GM19351 (cell line): ENCODE measurements around the gene KAZN.
"Not testable (repeated sequence)": the region's sequence is repeated elsewhere in the genome, so short reads cannot be mapped to it uniquely, and the experiment has no call there.

Source experiments
- ATAC-seq: cut with Tn5 transposase; IDR thresholded peaks from one replicate; pipeline ENCODE4 v1.9.1; 2021; ENCODE audit warnings: mild to moderate bottlenecking, moderate library complexity; ENCODE audit not compliant: unreplicated experiment

The KAZN gene

DNA sequence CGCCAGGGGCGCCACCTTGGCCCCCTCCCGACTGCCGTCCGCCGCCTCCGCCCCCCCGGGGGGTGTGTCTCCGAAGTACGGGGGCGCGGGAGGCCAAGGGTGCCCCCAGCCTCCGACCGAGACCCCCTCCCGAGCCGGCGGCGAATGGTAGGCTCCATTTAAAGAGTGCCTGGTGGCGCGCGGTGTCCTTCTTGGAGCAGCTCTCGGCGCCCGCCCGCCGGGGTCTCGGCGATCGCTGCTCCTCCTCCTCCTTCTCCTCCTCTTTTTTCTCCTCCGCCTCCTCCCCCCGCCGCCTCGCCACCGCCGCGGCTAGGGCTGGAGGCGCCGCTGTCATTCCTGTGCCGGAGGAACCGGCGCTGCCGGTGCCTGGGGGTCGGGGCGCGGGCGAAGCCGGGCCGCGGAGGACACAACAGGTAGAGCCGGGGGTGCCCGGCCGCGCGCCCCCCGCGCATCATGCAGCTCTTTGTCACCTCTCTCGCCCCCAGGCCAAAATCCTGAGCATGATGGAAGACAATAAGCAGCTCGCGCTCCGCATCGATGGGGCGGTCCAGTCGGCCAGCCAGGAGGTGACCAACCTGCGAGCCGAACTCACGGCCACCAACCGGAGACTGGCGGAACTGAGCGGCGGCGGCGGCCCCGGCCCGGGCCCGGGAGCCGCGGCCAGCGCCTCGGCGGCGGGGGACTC lies at the start of gene KAZN:
KAZN (plus strand) TSS at position 188 of the 685 bp plus-strand sequence.
- no peak for ATAC-seq

GRCh38 chr1:14549897-14550620 lies 48.4 kb upstream of the KAZN start:
- no peak for ATAC-seq

GRCh38 chr1:14551386-14551785 lies 47.1 kb upstream of the KAZN start:
- no peak for ATAC-seq

- no peak for ATAC-seq
These were observed 46.1 kb upstream of the KAZN start for GRCh38 chr1:14552246-14552965.

DNA sequence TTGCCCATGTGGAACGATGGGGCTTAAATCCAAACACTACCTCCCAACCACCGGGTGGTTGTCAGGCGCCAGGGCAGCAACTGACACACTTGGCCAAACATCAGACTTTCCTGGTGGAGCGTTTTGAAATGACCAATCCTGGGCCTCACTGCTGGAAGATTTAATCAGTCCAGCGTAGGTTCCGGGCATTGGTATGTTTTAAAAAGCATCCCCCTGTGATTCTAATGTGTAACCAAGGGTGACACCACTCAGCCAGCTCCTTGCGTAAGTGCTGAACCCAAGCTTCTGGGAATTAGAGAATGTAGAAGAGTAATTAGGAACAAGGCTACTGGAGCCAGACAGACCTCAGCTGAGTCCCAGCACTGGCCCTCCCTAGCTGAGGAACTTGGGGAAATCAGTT lies 44.8 kb upstream of the KAZN start:
- no peak for ATAC-seq

GRCh38 chr1:14555091-14555490 lies 43.4 kb upstream of the KAZN start:
- ATAC-seq = no peak

- ATAC-seq = no peak
These were observed 37.3 kb upstream of the KAZN start for GRCh38 chr1:14561014-14561693.

- no peak for ATAC-seq
These were observed 33.4 kb upstream of the KAZN start for GRCh38 chr1:14565090-14565489.

DNA sequence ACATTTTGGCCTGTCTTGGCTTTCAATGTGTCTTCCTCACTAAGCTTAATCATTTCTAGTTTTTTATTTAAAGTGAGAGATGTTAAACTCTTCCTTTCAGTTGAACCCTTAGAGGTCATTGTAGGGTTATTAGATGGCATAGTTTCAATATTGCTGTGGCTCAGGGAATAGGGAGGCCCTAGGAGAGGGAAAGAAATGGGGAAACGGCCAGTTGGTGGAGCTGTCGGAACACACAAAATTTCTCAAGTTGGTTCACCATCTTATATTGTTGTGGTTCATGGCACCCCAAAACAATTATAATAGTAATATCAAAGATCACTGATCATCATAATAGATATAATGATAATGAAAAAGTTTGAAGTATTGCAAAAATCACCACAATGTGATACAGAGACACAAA lies 31.4 kb upstream of the KAZN start:
- no peak for ATAC-seq

- ATAC-seq = no peak
These were observed 30.6 kb upstream of the KAZN start for GRCh38 chr1:14567903-14568302.

- no peak for ATAC-seq
These were observed 29.6 kb upstream of the KAZN start for GRCh38 chr1:14568716-14569355.

GRCh38 chr1:14570514-14570913 lies 28.0 kb upstream of the KAZN start:
- no peak for ATAC-seq

- no peak for ATAC-seq
These were observed 26.4 kb upstream of the KAZN start for GRCh38 chr1:14571810-14572767.

DNA sequence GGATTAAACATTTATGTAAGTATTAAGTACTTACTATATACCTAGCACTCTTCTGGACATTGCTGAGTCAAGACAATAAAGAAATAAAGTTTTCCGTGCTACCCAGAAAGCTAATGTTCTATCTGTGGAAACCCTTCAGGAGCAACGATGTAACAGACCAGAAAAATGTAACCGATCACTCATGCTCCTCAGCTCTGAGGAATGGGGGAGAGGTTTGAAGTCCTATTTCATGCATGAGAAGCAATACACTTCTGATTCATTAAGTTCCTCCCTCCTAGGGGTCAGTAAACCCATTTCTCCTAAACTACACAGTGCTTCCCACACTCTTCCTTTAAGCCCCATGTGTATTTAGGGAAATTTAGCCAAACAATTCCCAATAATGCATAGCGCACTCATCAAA lies 25.6 kb upstream of the KAZN start:
- ATAC-seq = no peak

DNA sequence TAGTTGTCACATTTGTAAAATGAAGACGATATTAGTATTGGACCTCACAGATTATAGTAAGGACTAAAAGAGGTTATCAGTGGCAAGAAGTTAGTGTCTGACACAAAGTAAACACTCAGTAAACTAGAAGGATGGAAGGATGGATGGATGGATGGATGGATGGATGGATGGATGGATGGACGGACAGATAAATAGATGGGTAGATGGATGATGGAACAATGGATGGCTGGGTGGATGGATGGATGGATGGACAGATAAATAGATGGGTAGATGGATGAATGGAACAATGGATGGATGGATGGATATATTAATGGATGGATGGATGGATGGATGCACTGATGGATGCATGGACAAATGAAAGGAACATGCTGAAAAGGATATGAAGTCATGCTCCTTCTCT lies 22.3 kb upstream of the KAZN start:
- ATAC-seq = no peak

- no peak for ATAC-seq
These were observed 21.2 kb upstream of the KAZN start for GRCh38 chr1:14577261-14577660.

DNA sequence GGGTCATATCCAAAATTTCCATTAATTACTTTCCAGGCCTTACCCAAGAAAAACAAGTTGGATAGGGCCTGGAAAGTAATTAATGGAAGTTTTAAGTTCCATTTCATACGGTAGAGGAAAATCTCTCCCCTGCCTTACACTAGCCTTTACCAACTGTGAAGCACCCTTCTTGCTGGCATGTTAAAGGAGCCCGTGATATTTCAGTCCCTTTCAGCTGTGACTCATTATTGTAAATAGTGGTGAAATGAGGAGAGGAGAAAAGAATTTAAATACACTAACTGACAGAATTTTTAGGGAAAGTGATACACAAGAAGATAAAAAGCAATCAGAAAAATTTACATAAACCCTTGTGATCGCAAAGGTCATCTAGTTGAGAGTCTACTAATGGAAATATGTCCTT lies 20.3 kb upstream of the KAZN start:
- ATAC-seq = no peak

- ATAC-seq = not testable (repeated sequence)
These were observed 18.2 kb upstream of the KAZN start for GRCh38 chr1:14580295-14580694.

DNA sequence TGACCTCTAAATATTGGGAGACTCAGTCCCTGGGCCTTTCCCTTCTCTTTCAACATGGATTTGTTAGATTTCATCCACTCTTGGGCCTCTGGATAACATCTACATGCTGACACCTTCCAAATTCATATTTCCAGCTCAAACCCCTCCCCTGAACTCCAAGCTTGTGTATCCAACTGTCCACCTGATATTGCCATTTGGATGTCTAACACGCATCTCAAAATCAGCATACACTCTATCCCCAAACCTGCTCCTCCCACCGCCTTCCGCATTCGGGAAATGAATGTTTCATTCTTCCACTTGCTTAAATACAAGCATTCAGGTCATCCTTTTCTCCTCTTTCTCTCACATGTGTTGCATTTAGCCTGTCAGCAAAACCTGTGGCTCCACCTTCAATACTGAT lies 17.5 kb upstream of the KAZN start:
- no peak for ATAC-seq

GRCh38 chr1:14583788-14584187 lies 14.7 kb upstream of the KAZN start:
- no peak for ATAC-seq
